ENCODE results near the gene TMEM234.

- TF ChIP-seq POLR2AphosphoS5 (IDR thresholded peaks at IDR 0.05; ENCODE audit: low read depth, low read length), result no peak
- no peak for TF ChIP-seq CTCF (IDR thresholded peaks at IDR 0.05)
- TF ChIP-seq REST (IDR thresholded peaks at IDR 0.05; ENCODE audit: insufficient read depth in 1 of 2, low read depth in 2 of 2, low read length in 1 of 2), result no peak
- TF ChIP-seq TCF7L2 (IDR thresholded peaks at IDR 0.05; ENCODE audit: low read depth, low read length), result no peak
These were observed 3.1 kb downstream of the TMEM234 start for GRCh38 chr1:32219022-32219421.

All from Panc1 (cell line).